Neural progenitor cell (in vitro differentiated cells): ENCODE data around the gene PSMA1. TPM values are rescaled to one million over a fixed set of nuclear protein-coding genes. Genes with fewer than 3 reads are reported as not detected.

Experiments
- DNase-seq: peaks from one replicate; pipeline ENCODE4 v3.0.0-alpha.2; 2016; ENCODE audit warnings: low spot score
- H2AFZ ChIP-seq: fragments of 200-600 bp; sonication (generic); replicated peaks from 2 replicates; pipeline ENCODE4 v1.6.1; 2016; ENCODE audit warnings: antibody characterized with exemption
- H3F3A ChIP-seq: fragments of 200-600 bp; sonication (generic); 2 replicates; pipeline ENCODE4 v1.6.1; 2016; ENCODE audit warnings: antibody characterized with exemption, low read depth
- H3K27ac ChIP-seq: fragments of 200-600 bp; sonication (generic); 2 replicates; pipeline ENCODE4 v1.5.1; 2016; ENCODE audit warnings: mild to moderate bottlenecking
- H3K27me3 ChIP-seq: fragments of 200-600 bp; sonication (generic); 2 replicates; pipeline ENCODE4 v1.6.1; 2016; ENCODE audit warnings: mild to moderate bottlenecking, moderate library complexity
- H3K36me3 ChIP-seq: fragments of 200-600 bp; sonication (generic); 2 replicates; pipeline ENCODE4 v1.5.1; 2016
- H3K4me1 ChIP-seq: fragments of 200-600 bp; sonication (generic); 2 replicates; pipeline ENCODE4 v1.6.1; 2016; ENCODE audit warnings: mixed run types
- H3K4me2 ChIP-seq: fragments of 200-600 bp; sonication (generic); 2 replicates; pipeline ENCODE4 v1.6.1; 2016
- H3K4me3 ChIP-seq: fragments of 200-600 bp; sonication (generic); 2 replicates; pipeline ENCODE4 v1.5.1; 2016
- H3K79me2 ChIP-seq: fragments of 200-600 bp; sonication (generic); 2 replicates; pipeline ENCODE4 v1.6.1; 2016; ENCODE audit warnings: low read depth
- H3K9ac ChIP-seq: fragments of 200-600 bp; sonication (generic); 2 replicates; pipeline ENCODE4 v1.6.1; 2016
- H3K9me3 ChIP-seq: fragments of 200-600 bp; sonication (generic); 2 replicates; pipeline ENCODE4 v1.5.1; 2016; ENCODE audit warnings: low read depth
- H4K20me1 ChIP-seq: fragments of 200-600 bp; sonication (generic); 2 replicates; pipeline ENCODE4 v1.6.1; 2016; ENCODE audit warnings: low read depth
- H3K27ac Mint-ChIP-seq: 3 replicates; pipeline ENCODE4 v1.8.0; 2021; ENCODE audit warnings: mixed read lengths
- H3K27me3 Mint-ChIP-seq: 2 replicates; pipeline ENCODE4 v1.8.0; 2022; ENCODE audit warnings: low read depth, mild to moderate bottlenecking, inconsistent platforms, moderate library complexity, mixed read lengths; ENCODE audit not compliant: insufficient read depth
- H3K36me3 Mint-ChIP-seq: 3 replicates; pipeline ENCODE4 v1.8.0; 2021; ENCODE audit warnings: mixed read lengths
- H3K4me1 Mint-ChIP-seq: 3 replicates; pipeline ENCODE4 v1.8.0; 2021; ENCODE audit warnings: mixed read lengths
- H3K4me3 Mint-ChIP-seq: 3 replicates; pipeline ENCODE4 v1.8.0; 2021; ENCODE audit warnings: mild to moderate bottlenecking, moderate library complexity, mixed read lengths
- H3K9me3 Mint-ChIP-seq: 3 replicates; pipeline ENCODE4 v1.8.0; 2020; ENCODE audit warnings: mixed read lengths
- EZH2 ChIP-seq: fragments of 200-600 bp; sonication (generic); IDR thresholded peaks from 2 replicates; pipeline ENCODE4 v1.6.1; 2017; ENCODE audit warnings: antibody characterized with exemption, mild to moderate bottlenecking, moderate library complexity
- EZH2phosphoT487 ChIP-seq: fragments of 200-600 bp; sonication (generic); IDR thresholded peaks from 2 replicates; pipeline ENCODE4 v1.6.1; 2017; ENCODE audit warnings: antibody characterized with exemption
- total RNA-seq: library from RNA; depleted of rRNA; stranded (reverse); fragments of >200 nt; gene quantifications from 2 replicates; pipeline ENCODE4 v1.2.3, GENCODE V29; 2015; ENCODE audit warnings: low replicate concordance
- TF ChIP-seq, protein P1 (sequence below): fragments of 200-600 bp; sonication (generic); IDR thresholded peaks from 2 replicates; pipeline ENCODE4 v1.5.1; 2017; ENCODE audit warnings: antibody characterized with exemption, mild to moderate bottlenecking

Gene PSMA1
- total RNA-seq, 1 donor from 2014 or later = 271 TPM

- no peak for DNase-seq
- H3K4me1 ChIP-seq = peaks cover 8% of the 10 kb centered on the region
- no peaks in the 10 kb centered on the region for H3K36me3 ChIP-seq
- no peaks in the 10 kb centered on the region for H3F3A ChIP-seq
- no peaks in the 10 kb centered on the region for H3K27me3 ChIP-seq
- H3K9me3 Mint-ChIP-seq = peaks cover 8% of the 10 kb centered on the region
- H3K36me3 Mint-ChIP-seq = peaks cover 6% of the 10 kb centered on the region
- H3K4me3 Mint-ChIP-seq = no peak overlapping the region
- H3K4me1 Mint-ChIP-seq = peaks cover 4% of the 10 kb centered on the region
- no peaks in the 10 kb centered on the region for H3K79me2 ChIP-seq
- no peak overlapping the region for H3K9ac ChIP-seq
- no peak overlapping the region for H3K27ac ChIP-seq
- H2AFZ ChIP-seq = no peak overlapping the region
- H3K4me3 ChIP-seq = no peak overlapping the region
- H3K4me2 ChIP-seq = no peak overlapping the region
- H3K27me3 Mint-ChIP-seq = peaks cover 2% of the 10 kb centered on the region
- H3K27ac Mint-ChIP-seq = no peak overlapping the region
- no peaks in the 10 kb centered on the region for H4K20me1 ChIP-seq
- TF ChIP-seq, protein P1, sequence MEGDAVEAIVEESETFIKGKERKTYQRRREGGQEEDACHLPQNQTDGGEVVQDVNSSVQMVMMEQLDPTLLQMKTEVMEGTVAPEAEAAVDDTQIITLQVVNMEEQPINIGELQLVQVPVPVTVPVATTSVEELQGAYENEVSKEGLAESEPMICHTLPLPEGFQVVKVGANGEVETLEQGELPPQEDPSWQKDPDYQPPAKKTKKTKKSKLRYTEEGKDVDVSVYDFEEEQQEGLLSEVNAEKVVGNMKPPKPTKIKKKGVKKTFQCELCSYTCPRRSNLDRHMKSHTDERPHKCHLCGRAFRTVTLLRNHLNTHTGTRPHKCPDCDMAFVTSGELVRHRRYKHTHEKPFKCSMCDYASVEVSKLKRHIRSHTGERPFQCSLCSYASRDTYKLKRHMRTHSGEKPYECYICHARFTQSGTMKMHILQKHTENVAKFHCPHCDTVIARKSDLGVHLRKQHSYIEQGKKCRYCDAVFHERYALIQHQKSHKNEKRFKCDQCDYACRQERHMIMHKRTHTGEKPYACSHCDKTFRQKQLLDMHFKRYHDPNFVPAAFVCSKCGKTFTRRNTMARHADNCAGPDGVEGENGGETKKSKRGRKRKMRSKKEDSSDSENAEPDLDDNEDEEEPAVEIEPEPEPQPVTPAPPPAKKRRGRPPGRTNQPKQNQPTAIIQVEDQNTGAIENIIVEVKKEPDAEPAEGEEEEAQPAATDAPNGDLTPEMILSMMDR = no peak
- TF ChIP-seq EZH2 (no peak), EZH2phosphoT487 (no peak)
- no peaks in the 10 kb centered on the region for H3K9me3 ChIP-seq
Measured at GRCh38 chr11:14566331-14567063, 46.3 kb upstream of the PSMA1 start.

- H3K4me2 ChIP-seq = no peak overlapping the region
- no peaks in the 10 kb centered on the region for H4K20me1 ChIP-seq
- H3K36me3 Mint-ChIP-seq = peaks cover 6% of the 10 kb centered on the region
- no peaks in the 10 kb centered on the region for H3K9me3 ChIP-seq
- TF ChIP-seq EZH2phosphoT487 (no peak), EZH2 (no peak)
- TF ChIP-seq, protein P1 = no peak
- H3K4me3 Mint-ChIP-seq = no peak overlapping the region
- H3F3A ChIP-seq = no peaks in the 10 kb centered on the region
- H3K79me2 ChIP-seq = no peaks in the 10 kb centered on the region
- H3K27ac Mint-ChIP-seq = no peak overlapping the region
- peaks cover 2% of the 10 kb centered on the region for H3K27me3 Mint-ChIP-seq
- no peaks in the 10 kb centered on the region for H3K27me3 ChIP-seq
- no peak for DNase-seq
- H3K9me3 Mint-ChIP-seq = peaks cover 4% of the 10 kb centered on the region
- H3K4me1 ChIP-seq = peaks cover 8% of the 10 kb centered on the region
- H3K27ac ChIP-seq = no peak overlapping the region
- peaks cover 4% of the 10 kb centered on the region for H3K4me1 Mint-ChIP-seq
- no peak overlapping the region for H2AFZ ChIP-seq
- H3K9ac ChIP-seq = no peak overlapping the region
- no peak overlapping the region for H3K4me3 ChIP-seq
- no peaks in the 10 kb centered on the region for H3K36me3 ChIP-seq
Measured at GRCh38 chr11:14565845-14566244, 45.7 kb upstream of the PSMA1 start.

- no peak for DNase-seq
- H3K9ac ChIP-seq = no peak overlapping the region
- no peak overlapping the region for H3K27ac Mint-ChIP-seq
- H3F3A ChIP-seq = no peaks in the 10 kb centered on the region
- no peaks in the 10 kb centered on the region for H4K20me1 ChIP-seq
- no peaks in the 10 kb centered on the region for H3K27me3 Mint-ChIP-seq
- no peak overlapping the region for H3K4me3 Mint-ChIP-seq
- H3K27me3 ChIP-seq = no peaks in the 10 kb centered on the region
- H3K4me2 ChIP-seq = no peak overlapping the region
- no peaks in the 10 kb centered on the region for H3K4me1 Mint-ChIP-seq
- H3K27ac ChIP-seq = no peak overlapping the region
- H3K36me3 ChIP-seq = no peaks in the 10 kb centered on the region
- H3K4me3 ChIP-seq = no peak overlapping the region
- no peak for TF ChIP-seq EZH2
- TF ChIP-seq, protein P1 = no peak
- TF ChIP-seq EZH2phosphoT487 = no peak
- peaks cover 2% of the 10 kb centered on the region for H3K36me3 Mint-ChIP-seq
- no peaks in the 10 kb centered on the region for H3K9me3 ChIP-seq
- no peaks in the 10 kb centered on the region for H3K9me3 Mint-ChIP-seq
- no peaks in the 10 kb centered on the region for H3K79me2 ChIP-seq
- H2AFZ ChIP-seq = no peak overlapping the region
- H3K4me1 ChIP-seq = no peaks in the 10 kb centered on the region
Measured at GRCh38 chr11:14555818-14556217, 35.6 kb upstream of the PSMA1 start.
